CD4-positive, alpha-beta T cell treated with Interleukin-1 beta for 1 hour (primary cell): ENCODE results near the gene OTOP2.

Source experiments
- DNase-seq, 2 donors: peaks; one replicate each; pipeline ENCODE4 v3.0.0-alpha.2; 2020 to 2022

Gene OTOP2

DNA sequence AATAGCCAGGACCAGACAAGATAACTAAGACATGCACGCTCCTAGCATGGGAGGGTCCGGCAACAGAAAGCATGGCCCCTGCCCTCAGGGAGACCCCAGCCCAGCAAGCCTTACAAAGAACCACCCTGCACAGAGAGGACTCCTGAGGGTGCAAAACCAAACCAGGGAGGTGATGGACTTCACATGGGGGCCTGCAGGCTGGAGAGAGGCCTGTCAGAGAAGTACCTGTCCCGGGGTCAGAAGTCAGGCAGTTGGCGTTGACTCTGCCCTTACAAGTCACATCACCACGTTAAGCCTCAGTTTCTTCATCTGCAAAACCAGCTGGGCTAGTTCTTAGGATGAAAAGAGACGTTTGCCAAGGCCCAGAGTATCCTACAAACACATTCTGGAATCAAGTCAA, 4.7 kb downstream of the OTOP2 start:
- no peak for DNase-seq

DNA sequence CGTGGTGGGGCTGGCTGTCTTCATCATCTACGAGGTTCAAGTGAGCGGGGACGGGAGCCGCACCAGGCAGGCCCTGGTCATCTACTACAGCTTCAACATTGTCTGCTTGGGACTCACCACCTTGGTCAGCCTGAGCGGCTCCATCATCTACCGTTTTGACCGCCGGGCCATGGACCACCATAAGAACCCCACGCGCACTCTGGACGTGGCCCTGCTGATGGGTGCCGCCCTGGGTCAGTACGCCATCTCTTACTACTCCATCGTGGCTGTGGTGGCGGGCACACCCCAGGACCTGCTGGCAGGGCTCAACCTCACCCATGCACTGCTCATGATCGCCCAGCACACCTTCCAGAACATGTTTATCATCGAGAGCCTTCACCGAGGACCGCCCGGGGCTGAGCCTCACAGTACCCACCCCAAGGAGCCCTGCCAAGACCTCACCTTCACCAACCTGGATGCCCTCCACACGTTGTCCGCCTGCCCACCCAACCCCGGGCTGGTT, 6.5 kb downstream of the OTOP2 start:
- no peak for DNase-seq

DNA sequence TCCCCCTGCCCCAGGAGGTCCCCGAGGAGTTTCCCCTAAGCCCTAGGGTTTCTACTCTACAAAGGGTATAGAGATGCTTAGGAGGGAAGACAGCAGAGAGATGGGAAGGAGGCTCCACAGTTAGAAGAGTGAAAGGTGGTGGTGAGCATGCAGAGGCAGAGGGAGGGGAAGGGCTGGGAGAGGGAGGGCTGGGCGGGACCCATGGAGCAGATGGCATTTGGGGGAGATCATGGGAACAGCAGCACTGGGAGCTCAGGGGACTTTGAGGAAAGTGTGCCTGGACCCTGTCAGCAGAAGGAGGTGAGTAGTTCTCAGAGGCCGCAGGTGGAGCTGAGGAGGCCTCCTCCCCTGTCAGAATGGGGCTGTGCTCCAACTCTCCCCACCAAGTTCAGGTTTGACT, 11.0 kb downstream of the OTOP2 start:
- no peak for DNase-seq

DNA sequence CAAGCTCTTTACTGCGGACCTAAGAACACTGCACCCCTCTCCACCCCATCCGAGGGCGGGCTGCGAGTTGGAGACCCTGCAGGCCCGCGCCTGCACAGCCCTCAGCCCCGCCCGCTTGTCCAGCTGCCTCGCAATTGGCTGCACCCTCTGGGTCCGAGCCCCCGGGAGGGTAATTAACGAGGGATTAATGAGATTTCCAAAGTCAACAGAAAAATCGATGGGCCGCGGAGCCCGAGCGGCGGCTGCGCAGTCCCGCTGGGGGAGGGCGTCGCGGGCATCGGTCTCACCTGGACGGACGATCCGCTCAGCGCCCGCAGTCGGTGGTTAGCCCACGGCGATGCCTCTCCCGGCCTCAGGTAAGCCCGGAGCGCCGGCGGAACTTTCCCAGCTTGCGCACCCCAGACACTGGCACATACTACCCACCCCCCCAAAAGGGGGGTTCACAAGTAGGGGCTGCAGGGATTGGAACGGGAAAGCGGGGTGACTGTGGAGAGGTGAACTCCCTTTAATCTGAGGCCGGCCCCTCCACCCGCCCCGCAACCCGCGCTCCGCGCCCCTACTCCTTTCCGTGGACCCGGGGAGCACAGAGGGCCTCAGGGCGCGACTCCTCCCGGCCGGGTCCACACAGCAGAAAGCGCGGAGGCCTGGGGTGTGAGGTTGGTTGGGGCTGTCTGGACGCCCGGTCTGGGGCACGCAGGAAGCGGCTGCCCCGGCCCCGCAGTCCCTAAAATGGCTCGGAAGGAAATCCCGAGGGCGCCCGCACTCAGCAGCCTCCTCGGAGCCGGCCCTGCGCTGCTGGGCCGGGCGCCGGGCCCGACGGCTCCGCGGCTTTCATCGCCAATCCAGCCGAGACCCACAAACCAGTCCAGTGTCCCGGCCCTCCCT, 11.8 kb downstream of the OTOP2 start, which contains the start of gene OTOP3:
TSS of gene OTOP3 (plus strand) at position 314 of the 885 bp plus-strand sequence. CDS start at position 338, 24 bp downstream.
- no peak for DNase-seq

DNA sequence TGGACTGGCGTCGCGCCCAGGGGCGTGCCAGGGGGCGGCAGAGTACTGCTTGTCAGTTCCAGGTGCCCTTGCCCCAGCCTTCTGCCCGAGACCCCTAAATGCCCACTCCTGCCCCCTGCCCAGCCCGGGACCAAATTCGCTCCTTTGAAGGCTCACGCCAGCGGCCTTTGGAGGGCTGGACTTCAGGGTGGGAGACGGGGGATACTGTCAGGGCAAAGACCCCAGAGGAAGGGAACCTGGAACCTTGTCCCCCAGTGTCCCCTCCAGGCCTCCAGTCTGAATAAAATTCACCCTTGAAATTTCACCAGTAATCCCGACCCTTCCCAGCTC, 12.4 kb downstream of the OTOP2 start:
- no peak for DNase-seq

DNA sequence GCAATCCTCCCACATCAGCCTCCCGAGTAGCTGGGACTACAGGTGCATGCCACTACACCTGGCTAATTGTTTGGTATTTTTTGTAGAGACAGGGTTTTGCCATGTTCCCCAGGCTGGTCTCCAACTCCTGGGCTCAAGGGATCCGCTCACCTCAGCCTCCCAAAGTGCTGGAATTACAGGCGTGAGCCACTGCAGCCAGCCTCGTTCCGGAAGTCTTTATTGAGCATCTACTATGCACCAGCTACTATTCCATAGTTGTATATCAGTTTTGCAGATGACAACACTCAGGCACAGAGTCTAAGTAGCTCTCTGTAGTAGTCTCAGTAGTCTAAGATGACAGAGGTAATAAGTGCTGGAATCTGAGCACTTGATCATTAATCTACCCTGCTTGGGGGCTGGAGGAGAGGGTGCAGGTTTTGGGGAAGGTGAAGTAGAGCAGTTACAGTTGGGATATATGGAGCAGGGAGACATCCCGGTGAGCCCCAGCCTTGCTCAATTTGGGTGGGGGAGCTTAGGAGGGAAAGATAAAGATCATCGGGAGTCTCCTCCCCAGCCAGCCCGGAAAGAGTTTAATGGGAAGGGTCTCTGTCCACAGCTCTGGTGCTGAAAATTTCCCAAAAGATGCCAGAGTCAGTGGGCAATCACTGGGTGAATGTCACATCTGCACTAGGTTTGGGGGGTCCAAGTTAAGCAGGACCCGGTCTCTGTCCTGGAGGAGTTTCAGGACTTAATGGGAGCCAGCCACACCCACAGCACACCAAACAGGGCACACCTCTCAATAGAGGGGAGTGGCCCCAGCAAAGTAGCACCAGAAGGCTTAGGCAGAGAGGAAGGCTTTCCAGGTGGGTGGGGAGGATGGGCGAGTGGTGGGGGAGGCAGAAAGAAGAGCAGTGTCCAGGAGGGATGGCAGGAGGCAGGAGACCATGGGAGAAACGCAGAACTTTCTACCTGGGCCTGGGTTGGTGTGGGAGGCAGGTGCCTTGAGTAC, 13.3 kb downstream of the OTOP2 start:
- DNase-seq, result no peak

DNA sequence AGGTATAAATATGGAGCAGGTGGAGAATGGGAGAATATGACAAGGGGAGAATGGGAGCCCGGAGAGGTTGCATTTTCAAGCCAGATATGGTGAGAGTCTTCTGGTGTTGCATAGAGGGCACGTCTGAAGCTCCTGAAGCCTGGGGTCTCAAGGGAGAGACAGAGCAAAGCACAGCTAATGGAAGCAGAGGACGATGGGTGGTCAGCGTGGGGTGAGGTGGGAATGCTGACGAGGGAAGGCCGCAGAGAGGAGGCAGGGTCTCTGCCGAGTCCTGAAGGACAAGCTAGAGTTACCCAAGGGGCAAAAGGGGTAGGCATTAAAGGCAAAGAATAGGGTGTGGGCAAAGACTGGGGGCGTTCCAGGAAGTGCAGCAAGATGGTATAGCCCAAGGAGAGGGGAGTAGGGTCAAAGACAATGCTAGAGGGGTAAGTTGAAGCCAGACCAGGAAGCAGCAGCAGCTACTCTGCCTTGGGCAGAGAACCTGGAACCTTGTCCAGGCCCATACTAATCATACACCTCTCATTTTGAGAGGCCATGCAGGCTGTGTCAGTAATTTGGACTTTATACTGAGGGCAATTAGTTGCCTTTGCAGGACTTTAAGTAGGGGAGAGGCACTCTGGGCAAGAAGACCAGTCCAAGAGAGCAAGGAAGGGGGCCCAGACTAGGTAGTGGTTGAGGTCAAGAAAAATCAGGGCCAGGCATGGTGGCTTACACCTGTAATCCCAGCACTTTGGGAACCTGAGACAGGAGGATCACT, 14.3 kb downstream of the OTOP2 start:
- no peak for DNase-seq

DNA sequence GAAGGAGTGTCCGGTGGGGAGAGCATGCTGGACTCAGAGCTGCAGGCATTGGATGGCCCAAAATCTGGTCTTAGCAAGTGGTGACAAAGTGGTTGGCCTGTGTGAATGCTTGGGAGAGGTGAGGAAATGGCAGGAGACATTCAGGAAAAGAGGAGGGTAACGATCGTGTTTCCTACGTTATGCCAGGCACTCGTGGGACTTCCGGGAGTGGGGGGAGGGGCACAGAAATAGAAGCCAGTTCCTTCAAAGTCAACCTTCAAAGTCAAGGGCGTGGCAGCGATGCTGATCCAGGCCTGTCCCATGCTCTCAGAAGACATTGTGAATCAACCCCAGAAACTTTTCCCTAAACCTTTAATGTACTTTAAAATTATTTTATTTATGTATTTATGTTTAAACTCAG, 15.5 kb downstream of the OTOP2 start:
- DNase-seq, result no peak

DNA sequence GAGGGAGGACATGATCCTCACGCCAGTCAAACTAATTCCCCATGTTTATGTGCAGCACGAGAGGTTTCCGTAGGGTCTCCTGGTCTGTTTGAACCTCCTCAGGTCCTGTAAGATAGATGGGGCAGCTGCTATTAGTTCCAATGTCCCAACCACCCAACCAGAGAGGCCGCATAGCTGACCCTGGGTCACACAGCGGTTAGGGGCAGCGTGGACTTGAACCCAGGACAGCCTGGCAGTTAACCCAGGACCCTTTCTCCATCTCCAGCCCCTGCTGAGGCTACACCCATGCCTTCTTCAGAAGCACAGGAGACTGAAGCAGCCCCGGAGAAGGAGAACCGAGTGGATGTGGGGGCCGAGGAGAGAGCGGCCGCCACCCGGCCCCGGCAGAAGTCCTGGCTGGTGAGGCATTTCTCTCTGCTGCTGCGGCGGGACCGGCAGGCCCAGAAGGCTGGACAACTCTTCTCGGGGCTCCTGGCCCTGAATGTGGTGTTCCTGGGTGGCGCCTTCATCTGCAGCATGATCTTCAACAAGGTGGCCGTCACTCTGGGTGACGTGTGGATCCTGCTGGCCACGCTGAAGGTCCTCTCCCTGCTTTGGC, 17.2 kb downstream of the OTOP2 start:
- no peak for DNase-seq

DNA sequence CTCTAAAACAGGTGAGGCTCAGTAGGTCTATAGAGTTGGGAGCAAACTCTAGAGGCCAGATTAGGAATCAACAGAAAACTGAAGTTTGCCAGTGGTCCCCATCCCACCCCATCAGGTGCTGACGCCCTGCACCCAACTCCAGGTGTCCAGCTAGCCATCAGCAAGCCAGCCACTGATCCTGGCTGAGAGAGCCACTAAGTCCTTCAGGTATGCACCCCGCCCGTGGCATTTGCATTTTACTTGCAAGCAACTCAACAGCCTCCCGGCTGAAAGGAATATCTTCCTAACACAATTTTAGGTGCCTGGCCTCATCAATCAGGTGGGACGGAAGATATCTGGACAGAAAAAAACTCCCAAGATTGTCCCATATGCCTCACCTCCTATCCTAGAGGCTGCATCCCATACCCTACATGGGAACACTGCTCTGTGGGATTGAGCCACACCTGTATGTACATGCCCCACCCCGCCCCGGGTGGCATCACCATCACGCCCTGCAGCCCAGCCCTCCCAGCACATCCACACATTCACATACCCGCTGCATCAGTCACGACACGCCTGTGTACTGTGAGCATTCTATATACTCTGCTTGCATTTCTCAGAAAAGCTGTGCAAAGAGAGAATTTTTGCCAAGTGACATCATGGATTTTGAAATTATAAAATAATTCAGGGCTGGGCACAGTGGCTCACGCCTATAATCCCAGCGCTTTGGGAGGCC, 19.9 kb downstream of the OTOP2 start:
- DNase-seq, result no peak

DNA sequence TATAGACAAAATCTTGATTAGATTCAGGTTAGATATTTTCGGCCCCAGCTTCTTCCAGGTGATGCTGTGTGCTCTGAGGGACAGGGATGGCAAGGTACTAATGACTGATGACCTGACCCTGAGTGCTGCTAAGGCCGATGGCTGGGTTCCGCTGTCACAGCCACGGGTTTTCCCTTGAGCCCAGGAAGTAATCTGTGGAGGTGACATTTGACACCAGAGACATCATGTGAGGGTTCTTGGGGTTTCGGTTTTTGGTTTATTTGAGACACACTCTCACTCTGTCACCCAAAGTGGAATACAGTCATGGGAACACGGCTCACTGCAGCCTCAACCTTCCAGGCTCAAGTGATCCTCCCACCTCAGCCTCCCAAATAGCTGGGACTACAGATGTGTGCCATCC, 21.5 kb downstream of the OTOP2 start:
- DNase-seq, result no peak

DNA sequence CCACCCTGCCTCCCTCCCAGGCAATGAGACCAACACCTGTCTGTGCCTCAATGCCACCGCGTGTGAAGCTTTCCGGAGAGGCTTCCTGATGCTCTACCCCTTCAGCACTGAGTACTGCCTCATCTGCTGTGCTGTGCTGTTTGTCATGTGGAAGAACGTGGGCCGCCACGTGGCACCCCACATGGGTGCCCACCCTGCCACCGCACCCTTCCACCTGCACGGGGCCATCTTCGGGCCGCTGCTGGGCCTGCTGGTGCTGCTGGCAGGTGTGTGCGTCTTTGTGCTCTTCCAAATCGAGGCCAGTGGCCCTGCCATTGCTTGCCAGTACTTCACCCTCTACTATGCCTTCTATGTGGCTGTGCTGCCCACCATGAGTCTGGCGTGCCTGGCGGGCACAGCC, 22.6 kb downstream of the OTOP2 start:
- no peak for DNase-seq

DNA sequence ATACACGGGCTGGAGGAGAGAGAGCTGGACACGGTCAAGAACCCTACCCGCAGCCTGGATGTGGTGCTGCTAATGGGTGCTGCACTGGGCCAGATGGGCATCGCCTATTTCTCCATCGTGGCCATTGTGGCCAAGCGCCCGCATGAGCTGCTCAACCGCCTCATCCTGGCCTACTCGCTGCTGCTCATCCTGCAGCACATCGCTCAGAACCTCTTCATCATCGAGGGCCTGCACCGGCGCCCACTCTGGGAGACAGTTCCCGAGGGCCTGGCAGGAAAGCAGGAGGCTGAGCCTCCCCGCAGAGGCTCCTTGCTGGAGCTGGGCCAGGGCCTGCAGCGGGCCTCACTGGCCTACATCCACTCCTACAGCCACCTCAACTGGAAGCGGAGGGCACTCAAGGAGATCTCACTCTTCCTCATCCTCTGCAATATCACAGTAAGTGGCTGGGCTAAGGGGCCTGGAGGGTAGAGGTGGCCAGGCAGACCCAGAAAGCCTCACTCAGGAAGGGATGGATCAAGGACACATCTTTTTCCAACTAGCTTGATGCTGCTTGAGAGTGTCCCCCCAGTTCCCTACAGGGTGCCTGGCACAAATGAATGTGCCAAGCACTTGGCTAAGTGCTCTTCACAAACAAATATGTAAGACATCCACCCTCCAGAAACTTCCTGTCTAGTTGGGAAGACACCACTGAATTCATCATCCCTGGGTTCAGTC, 23.1 kb downstream of the OTOP2 start:
- DNase-seq, result no peak

DNA sequence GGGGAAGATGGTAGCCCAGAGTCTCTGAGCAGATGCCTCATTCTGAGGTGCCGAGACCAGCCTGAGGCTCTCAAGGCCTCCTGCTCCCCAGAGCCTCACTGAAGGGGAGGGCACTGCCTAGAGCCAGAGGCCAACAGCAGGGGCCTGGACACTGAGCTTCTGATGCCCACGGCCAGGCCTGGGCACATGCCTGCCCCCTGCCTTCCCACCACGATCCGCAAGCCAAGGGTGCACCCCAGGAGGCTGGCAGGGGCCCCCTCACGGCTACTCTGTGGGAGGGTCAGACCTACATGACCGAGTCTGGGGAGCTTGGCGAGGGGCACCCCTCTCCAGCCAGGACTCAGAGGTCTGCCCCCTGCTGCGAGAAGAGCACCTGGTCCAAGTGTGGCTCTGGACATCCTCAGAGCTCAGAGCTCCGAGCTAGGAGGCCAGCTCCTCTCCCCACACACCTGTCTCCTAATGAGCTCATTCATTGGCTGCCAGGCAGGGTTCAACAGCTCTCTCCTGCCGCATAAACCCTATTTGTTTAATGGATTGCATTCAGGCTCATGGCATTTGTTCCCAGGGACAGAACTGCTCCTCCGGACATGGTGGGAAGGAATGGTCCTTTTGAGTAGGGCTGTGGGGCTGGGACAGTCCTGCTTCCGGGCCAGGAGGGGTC, 25.5 kb downstream of the OTOP2 start:
- DNase-seq, result no peak

DNA sequence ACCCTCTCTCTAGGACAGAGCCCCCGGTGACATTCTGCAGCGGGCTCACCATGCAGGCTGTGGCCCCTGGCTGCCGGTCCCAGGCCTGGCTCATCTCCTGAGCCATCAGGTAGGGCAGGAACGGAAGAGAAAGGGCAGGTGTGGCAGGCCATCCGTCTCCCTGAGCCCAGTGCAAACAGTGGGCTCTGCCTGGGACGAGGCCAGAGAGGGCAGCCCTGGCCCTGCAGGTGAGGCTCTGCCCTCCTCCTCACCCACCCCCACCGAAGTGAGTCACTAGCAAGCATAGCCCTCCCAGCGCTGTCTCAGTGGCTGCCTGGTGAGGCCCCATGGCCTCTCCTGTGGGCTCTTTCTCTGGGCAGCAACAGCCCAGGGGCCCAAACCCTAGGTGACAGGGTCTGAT, 26.1 kb downstream of the OTOP2 start:
- DNase-seq, result no peak

DNA sequence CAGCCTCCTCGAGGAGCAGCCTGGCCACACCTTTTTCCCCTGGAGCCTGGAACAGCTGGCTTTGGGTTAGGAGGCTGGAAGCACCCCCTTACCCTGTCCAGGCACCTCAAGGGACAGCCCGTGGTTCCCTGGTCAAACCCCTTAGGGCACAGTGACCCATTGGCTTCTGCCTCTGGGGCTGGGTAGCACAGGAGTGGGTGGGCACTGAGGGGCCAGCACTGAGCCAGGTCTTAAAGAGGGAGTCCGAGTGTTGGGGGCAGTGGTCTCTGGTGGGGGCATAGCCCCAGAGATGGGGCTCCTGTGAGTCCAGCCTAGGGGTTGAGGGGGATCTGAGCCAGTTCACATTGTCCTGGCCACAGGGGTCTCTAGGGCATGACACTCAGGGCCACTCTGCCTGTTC, 27.0 kb downstream of the OTOP2 start:
- no peak for DNase-seq

DNA sequence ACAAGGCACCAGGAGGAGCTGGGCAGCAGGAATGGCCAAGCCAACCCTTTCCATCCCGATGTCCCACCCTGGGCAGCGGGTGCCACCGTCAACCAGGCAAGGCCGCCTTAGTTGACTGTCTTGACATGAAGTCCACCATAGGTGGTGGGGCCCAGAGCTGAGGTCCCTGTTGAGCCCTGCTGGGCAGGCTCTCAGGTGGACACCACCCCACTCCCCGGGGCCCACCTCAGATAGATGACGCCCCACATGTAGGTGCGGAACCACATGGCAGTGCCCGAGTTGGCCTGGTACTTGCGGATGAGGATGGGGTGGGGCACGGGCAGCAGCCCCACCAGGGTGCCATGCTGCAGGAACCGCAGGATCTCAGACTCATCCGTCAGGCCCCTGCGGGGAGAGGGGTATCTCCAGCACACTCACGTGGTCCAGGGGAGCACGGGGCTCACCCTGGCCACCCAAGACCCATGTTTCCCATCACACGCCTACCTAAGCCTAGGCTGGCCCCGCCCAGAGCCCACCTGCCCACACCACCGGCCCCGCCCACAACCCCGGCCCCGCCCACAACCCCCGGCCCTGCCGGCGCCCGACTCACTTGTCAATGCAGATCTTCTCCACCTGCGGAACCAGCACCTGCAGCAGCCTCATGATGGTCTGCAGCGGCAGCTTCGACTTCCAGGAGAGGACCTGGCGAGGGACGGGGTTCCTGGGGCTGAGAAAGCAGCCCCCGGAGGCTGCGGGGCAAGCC, 27.8 kb downstream of the OTOP2 start:
- DNase-seq, result no peak

DNA sequence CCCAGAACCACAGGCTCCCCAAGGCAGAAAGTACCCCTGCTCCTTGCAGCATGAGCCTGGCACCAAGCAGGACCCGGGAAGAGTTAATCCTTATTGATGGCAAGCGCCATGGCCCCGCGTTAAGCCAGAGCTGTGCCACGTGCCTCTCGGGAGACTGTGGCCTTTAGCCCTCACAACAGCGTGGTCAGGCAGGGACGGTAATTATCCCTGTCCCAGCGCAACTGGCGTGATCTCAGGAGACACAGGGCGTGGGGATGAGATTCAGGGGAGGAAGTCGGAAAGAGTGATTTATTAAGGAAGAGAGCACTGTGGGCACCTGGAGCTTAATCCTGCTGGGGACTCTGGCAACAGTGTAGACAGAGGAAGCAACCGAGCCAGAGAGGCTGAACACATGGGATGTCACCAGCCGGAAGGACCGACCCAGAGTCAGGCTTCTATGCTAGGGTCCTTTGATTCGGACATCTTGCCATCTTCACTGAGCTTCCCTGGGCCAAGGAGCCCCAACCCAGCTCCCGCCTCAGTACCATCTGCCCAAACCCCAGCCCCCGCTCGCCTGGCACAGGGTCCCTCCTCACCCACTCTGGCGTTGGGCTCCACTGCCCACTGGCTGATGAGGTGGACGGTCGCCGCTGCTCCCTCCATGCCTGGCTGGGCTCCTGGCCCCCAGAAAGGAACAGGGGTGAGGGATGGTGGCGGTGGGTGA, 28.5 kb downstream of the OTOP2 start:
- no peak for DNase-seq

DNA sequence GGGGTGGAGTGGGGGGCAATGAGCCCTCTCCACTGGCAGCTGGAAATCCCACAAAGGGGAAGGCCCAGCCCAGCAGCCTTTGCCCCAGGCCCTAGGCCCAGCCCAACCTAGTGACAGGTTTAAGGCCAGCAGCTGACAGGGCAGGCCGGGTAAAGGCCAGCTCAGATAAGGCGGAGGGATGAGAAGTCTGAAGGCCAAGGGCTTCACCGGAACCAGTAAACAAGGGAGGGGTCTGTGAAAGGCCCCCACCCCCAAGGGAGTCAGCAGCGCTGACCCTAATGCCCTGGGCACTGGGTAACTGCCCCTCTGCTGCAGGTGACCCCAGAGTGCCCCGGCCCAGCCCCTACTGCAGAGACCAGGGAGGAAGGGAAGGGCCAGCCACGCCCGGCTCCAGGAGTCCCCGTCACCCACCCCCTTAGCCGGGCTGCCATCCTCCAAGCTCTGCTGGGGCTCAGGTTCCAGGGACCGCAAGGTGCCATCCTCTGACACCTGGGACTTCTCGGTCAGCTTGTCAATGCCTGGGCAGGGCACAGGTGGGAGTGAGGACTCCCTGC, 29.1 kb downstream of the OTOP2 start:
- no peak for DNase-seq
